Loucy (cell line): ENCODE data around the gene DCP2.

Source experiments
- H2AFZ ChIP-seq: fragments of 200-600 bp; sonication (generic); 2 replicates; pipeline ENCODE4 v1.6.0; 2016; ENCODE audit warnings: antibody characterized with exemption, mild to moderate bottlenecking, low read length, moderate library complexity
- H3F3A ChIP-seq: fragments of 200-600 bp; 2 replicates; pipeline ENCODE4 v1.6.0; 2016; ENCODE audit warnings: antibody characterized with exemption, low read depth, mild to moderate bottlenecking
- H3K27me3 ChIP-seq: fragments of 200-600 bp; sonication (generic); 2 replicates; pipeline ENCODE4 v1.6.1; 2014; ENCODE audit warnings: low read length, mild to moderate bottlenecking; ENCODE audit not compliant: insufficient read depth, poor library complexity, severe bottlenecking
- H3K36me3 ChIP-seq: fragments of 200-600 bp; sonication (generic); 2 replicates; pipeline ENCODE4 v1.6.1; 2016; ENCODE audit warnings: low read length; ENCODE audit not compliant: insufficient read depth
- H3K4me1 ChIP-seq: fragments of 200-600 bp; sonication (generic); 2 replicates; pipeline ENCODE4 v1.5.1; 2014; ENCODE audit warnings: low read length, mild to moderate bottlenecking; ENCODE audit not compliant: insufficient read depth, poor library complexity, severe bottlenecking
- H3K4me2 ChIP-seq: fragments of 200-600 bp; sonication (generic); 2 replicates; pipeline ENCODE4 v1.6.0; 2014; ENCODE audit warnings: antibody characterized with exemption, low read length, low read depth, mild to moderate bottlenecking; ENCODE audit not compliant: poor library complexity, severe bottlenecking
- H3K4me3 ChIP-seq: fragments of 200-600 bp; sonication (generic); 2 replicates; pipeline ENCODE4 v1.5.1; 2014; ENCODE audit warnings: low read length, mild to moderate bottlenecking, mixed read lengths; ENCODE audit not compliant: poor library complexity, severe bottlenecking
- H3K79me2 ChIP-seq: fragments of 200-600 bp; sonication (generic); 2 replicates; pipeline ENCODE4 v1.6.1; 2014; ENCODE audit warnings: low read length; ENCODE audit not compliant: insufficient read depth
- H3K9ac ChIP-seq: fragments of 200-600 bp; sonication (generic); 2 replicates; pipeline ENCODE4 v1.6.0; 2014; ENCODE audit warnings: mild to moderate bottlenecking, low read depth, low read length, moderate library complexity; ENCODE audit not compliant: poor library complexity, severe bottlenecking
- H3K9me2 ChIP-seq: fragments of 200-600 bp; sonication (generic); replicated peaks from 2 replicates; pipeline ENCODE4 v1.6.1; 2016; ENCODE audit warnings: low read depth, low read length, mixed read lengths
- H3K9me3 ChIP-seq: fragments of 200-600 bp; sonication (generic); 2 replicates; pipeline ENCODE4 v1.6.1; 2014; ENCODE audit warnings: mild to moderate bottlenecking, antibody characterized with exemption, low read length, low read depth; ENCODE audit not compliant: insufficient read depth
- H4K20me1 ChIP-seq: fragments of 200-600 bp; sonication (generic); 2 replicates; pipeline ENCODE4 v1.6.0; 2014; ENCODE audit warnings: antibody characterized with exemption, low read length, mild to moderate bottlenecking; ENCODE audit not compliant: insufficient read depth, poor library complexity, severe bottlenecking
- EZH2phosphoT487 ChIP-seq: fragments of 200-600 bp; IDR thresholded peaks from 2 replicates; pipeline ENCODE4 v1.6.1; 2018; ENCODE audit warnings: antibody characterized with exemption, mild to moderate bottlenecking, moderate library complexity, borderline replicate concordance
- TF ChIP-seq, protein P1 (sequence below): fragments of 200-600 bp; sonication (generic); conservative IDR thresholded peaks from 2 replicates; pipeline ENCODE4 v1.5.1; 2014; ENCODE audit warnings: mild to moderate bottlenecking, antibody characterized with exemption, low read length

The DCP2 gene

DNA sequence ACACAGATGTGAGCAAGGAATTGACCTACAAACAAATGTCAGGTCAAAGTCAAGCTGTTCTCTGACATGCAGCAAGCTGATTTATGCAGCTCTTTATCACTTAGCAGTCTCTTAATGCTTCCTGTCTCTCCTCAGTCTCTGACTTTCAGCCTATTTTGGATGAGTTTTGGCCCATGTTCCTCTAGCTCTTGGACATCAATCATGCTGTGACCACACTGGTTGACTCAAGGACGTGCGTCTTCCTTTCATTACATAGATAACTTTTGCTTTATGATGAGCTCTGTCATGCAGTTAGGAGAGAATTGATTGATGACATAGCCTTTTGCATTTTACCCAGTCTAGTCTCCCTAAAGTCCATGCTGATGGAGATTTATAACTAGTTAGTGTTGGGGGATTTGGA is 45.1 kb upstream of the DCP2 start:
- H3K4me2 ChIP-seq: no peak overlapping the region
- peaks cover 5% of the 10 kb centered on the region; the same call in 1 of the 2 replicates for H3F3A ChIP-seq
- H3K79me2 ChIP-seq: no peaks in the 10 kb centered on the region
- TF ChIP-seq EZH2phosphoT487: no peak
- TF ChIP-seq, protein P1, sequence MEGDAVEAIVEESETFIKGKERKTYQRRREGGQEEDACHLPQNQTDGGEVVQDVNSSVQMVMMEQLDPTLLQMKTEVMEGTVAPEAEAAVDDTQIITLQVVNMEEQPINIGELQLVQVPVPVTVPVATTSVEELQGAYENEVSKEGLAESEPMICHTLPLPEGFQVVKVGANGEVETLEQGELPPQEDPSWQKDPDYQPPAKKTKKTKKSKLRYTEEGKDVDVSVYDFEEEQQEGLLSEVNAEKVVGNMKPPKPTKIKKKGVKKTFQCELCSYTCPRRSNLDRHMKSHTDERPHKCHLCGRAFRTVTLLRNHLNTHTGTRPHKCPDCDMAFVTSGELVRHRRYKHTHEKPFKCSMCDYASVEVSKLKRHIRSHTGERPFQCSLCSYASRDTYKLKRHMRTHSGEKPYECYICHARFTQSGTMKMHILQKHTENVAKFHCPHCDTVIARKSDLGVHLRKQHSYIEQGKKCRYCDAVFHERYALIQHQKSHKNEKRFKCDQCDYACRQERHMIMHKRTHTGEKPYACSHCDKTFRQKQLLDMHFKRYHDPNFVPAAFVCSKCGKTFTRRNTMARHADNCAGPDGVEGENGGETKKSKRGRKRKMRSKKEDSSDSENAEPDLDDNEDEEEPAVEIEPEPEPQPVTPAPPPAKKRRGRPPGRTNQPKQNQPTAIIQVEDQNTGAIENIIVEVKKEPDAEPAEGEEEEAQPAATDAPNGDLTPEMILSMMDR: no peak
- no peaks in the 10 kb centered on the region for H3K9me2 ChIP-seq
- H3K36me3 ChIP-seq: no peaks in the 10 kb centered on the region
- H3K27me3 ChIP-seq: no peaks in the 10 kb centered on the region
- H3K4me3 ChIP-seq: no peak overlapping the region
- no peaks in the 10 kb centered on the region for H3K9me3 ChIP-seq
- no peak overlapping the region for H3K9ac ChIP-seq
- H4K20me1 ChIP-seq: no peaks in the 10 kb centered on the region
- H3K4me1 ChIP-seq: peaks cover 15% of the 10 kb centered on the region
- H2AFZ ChIP-seq: no peak overlapping the region

DNA sequence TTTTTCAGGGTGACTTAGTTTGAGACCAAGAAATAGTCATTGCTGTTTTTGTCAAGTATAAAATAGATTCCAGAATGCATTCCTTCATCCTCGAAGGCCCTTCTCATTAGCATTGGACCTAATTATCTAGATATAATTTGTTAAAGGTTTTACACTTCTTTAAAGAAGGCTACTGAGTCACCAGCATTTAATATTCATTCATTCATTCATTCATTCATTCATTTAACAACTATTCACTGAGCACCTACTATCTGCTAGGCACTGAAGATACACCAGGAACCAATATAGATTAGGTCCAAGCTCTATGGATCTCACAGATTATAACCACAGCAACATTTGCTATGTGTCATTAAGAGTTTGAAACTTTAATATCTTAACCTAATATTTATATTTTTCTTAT is 43.5 kb upstream of the DCP2 start:
- Histone ChIP-seq H3K4me3 (no peak overlapping the region), H3K9ac (no peak overlapping the region), H3K79me2 (no peaks in the 10 kb centered on the region), H2AFZ (no peak overlapping the region), H3K4me2 (no peak overlapping the region), H3K36me3 (no peaks in the 10 kb centered on the region), H3K4me1 (peaks cover 15% of the 10 kb centered on the region), H3K9me3 (no peaks in the 10 kb centered on the region), H3K27me3 (no peaks in the 10 kb centered on the region), H4K20me1 (no peaks in the 10 kb centered on the region), H3K9me2 (no peaks in the 10 kb centered on the region), H3F3A (peaks cover 5% of the 10 kb centered on the region; the same call in 1 of the 2 replicates)
- TF ChIP-seq, protein P1: no peak
- no peak for TF ChIP-seq EZH2phosphoT487

- no peaks in the 10 kb centered on the region for H3K79me2 ChIP-seq
- peaks cover 5% of the 10 kb centered on the region; the same call in 1 of the 2 replicates for H3F3A ChIP-seq
- peaks cover 12% of the 10 kb centered on the region for H3K4me1 ChIP-seq
- H3K4me3 ChIP-seq: no peak overlapping the region
- H3K9ac ChIP-seq: no peak overlapping the region
- no peak overlapping the region for H2AFZ ChIP-seq
- no peaks in the 10 kb centered on the region for H4K20me1 ChIP-seq
- no peaks in the 10 kb centered on the region for H3K9me3 ChIP-seq
- H3K4me2 ChIP-seq: no peak overlapping the region
- H3K27me3 ChIP-seq: no peaks in the 10 kb centered on the region
- TF ChIP-seq, protein P1: no peak
- TF ChIP-seq EZH2phosphoT487: no peak
- no peaks in the 10 kb centered on the region for H3K9me2 ChIP-seq
- no peaks in the 10 kb centered on the region for H3K36me3 ChIP-seq
Observed at GRCh38 chr5:112933651-112934365, 42.8 kb upstream of the DCP2 start.
